HFF-Myc (cell line): ENCODE measurements around the gene FCF1.

Experiments
- DNase-seq: peaks from one replicate; pipeline ENCODE4 v3.0.0-alpha.2; 2011; ENCODE audit warnings: low read depth; ENCODE audit errors: extremely low read depth
- H3K4me3 ChIP-seq: replicated peaks from 2 replicates; pipeline ENCODE4 v1.5.1; 2011; ENCODE audit warnings: low read depth, mild to moderate bottlenecking, control low read depth, low read length
- TF ChIP-seq, protein P1 (sequence below): IDR thresholded peaks from 2 replicates; pipeline ENCODE4 v1.5.1; 2012; ENCODE audit warnings: mild to moderate bottlenecking, low read depth, low read length, control low read depth; ENCODE audit errors: missing control alignments

The FCF1 gene

DNA sequence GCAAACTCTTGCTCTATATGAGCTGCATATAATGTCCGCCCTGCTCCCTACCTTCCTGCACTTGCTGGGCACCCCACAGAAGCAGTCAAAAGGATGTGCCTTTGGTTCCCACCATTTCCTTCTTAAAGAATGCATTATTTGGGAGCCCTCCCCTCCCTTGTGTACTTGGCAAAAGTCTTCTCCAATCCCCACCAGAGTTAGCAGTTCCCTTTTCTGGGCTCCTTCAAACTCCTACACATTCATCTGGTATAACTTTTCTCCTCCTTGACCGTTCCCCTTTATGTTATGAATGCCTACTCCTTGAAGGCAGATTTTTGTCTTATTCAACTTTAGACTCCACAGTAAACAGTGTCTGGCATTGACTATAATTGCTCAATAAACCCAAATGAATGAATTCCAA lies 27.9 kb upstream of the FCF1 start:
- TF ChIP-seq, protein P1, sequence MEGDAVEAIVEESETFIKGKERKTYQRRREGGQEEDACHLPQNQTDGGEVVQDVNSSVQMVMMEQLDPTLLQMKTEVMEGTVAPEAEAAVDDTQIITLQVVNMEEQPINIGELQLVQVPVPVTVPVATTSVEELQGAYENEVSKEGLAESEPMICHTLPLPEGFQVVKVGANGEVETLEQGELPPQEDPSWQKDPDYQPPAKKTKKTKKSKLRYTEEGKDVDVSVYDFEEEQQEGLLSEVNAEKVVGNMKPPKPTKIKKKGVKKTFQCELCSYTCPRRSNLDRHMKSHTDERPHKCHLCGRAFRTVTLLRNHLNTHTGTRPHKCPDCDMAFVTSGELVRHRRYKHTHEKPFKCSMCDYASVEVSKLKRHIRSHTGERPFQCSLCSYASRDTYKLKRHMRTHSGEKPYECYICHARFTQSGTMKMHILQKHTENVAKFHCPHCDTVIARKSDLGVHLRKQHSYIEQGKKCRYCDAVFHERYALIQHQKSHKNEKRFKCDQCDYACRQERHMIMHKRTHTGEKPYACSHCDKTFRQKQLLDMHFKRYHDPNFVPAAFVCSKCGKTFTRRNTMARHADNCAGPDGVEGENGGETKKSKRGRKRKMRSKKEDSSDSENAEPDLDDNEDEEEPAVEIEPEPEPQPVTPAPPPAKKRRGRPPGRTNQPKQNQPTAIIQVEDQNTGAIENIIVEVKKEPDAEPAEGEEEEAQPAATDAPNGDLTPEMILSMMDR: no peak
- DNase-seq: no peak
- H3K4me3 ChIP-seq: no peak overlapping the region

DNA sequence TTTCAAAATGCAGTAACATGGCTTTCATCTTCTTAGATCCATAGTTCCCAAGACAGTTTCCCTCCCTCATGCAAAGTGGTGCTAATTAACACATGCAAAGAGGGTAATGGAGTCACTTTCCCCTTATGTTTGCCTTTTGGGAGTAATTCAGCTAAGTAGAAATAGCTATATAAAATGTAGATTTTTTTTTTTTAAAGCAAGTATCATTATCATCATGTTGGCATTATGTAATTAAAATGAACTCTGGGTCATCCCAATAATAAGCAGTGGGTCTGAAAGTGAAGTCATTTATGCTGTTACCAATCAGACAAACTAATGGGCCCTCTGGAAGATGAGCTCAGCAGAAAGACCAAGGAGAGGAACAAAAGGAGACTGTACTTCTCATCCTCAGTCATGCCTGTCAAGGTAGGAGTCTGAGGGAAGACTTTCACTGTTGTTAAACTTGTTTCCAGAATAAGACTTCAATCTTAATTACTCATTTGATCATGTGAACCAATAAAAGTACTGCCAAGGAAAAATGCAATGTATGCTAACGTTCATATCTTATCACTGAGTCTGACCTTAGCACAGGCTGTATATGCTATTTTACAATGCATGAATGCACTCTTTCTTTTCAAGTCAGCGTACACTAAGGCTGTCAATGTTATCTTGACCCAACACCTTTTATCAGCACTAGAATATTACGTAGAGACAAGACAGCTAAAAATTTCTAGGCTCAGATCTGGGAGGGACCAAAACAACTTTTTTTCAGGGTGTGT lies 26.8 kb upstream of the FCF1 start:
- DNase-seq: no peak
- H3K4me3 ChIP-seq: no peak overlapping the region
- TF ChIP-seq, protein P1: no peak

DNA sequence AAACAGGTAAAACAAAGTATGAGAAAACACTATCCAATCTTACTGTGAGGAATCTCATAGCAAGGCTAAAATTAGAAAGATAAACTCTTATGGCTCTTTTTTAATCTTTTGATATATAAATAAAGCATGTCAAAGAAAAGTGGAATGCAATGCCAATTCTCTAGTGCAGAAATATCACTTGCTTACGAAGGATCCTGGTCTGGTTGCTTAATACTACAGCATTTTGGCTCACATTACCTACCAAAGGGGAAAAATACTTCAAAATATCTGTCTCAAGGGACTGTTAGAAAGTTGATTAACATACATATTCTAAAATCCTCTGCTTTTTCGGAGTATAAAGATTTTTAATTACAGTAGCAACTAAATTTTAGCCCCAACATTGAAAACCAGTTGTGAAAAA lies 21.5 kb upstream of the FCF1 start:
- TF ChIP-seq, protein P1: no peak
- H3K4me3 ChIP-seq: no peak overlapping the region
- DNase-seq: no peak

DNA sequence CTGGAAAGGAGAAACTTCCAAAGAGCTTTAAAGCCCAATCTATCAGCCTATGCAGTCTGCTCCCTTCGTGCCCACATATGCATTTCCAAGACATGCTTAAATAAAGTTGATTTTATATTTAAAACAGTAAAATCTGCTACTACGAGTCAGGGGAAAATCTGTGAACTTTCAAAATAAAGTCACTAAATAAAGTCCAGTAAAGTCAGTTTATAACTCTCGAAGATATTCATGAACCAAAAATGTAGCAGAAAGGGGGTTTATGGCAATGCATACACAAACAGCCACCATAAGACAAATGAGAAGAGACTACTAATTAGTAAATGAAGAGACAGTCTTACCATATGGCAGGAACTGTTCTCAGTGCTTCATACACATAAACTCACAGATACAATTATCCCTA lies 19.8 kb upstream of the FCF1 start:
- H3K4me3 ChIP-seq: no peak overlapping the region
- DNase-seq: no peak
- TF ChIP-seq, protein P1: no peak

DNA sequence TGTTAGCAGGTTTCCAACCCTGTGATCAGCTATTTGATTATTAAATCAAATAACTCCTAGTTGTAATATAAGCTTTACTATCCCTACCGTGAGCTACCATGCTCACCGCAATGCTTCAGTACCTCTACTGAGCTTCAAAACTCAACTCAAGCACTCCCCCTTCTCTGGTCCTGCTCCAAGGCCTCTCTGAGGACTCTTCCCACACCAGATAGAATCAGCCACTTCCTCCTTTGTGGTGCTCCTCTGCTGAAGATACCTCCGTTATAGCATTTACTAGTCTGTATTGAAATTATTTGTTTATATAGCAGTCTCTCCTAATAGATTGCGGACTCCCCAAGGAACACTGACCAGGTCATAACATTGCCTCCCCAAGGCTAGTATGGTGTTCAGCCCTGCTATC lies 17.5 kb upstream of the FCF1 start:
- no peak for DNase-seq
- TF ChIP-seq, protein P1: no peak
- H3K4me3 ChIP-seq: no peak overlapping the region

DNA sequence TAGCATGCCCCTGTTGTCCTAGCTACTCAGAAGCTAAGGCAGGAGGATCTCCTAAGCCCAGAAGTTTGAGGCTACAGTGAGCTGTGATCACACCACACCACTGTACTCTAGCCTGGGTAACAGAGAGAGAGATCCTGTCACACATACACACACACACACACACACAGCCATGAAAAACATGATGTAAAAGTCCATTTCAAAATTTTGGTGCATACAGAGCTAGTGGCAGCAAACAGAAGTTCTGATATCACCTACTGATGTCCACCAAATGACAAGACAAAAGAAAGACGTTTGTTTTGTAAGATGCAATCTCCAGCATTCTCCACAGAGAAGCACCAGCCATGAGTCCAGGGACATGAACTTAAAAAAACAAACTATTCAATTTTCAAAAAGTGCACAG lies 15.9 kb upstream of the FCF1 start:
- TF ChIP-seq, protein P1: no peak
- H3K4me3 ChIP-seq: no peak overlapping the region
- DNase-seq: no peak

DNA sequence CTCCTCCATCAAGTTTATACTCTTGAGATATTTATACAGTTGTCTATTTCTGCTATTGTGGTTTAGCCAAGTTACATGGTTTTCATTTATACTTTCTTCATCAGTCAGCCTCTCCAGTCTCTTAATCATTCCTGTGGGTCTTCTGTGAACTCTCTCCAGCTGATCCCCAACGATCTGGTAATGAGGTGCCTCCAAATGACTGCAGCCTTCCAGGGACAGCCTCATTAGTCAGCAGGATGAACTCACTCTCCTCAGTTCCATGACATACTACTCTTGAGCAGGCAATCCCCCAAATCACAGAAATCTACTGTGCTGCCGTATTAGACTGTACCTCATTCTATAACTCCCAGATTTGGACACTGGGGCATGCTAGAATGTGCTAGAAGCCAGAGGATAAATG lies 15.4 kb upstream of the FCF1 start:
- H3K4me3 ChIP-seq: no peak overlapping the region
- no peak for DNase-seq
- TF ChIP-seq, protein P1: no peak
